Liver (tissue), 9 donors: ENCODE data around the gene CRISPLD2. TPM values are rescaled to one million over a fixed set of nuclear protein-coding genes. Genes with fewer than 3 reads are reported as not detected.

Source experiments
- DNase-seq: peaks from one replicate; pipeline ENCODE4 v3.0.0-alpha.2; 2017; ENCODE audit warnings: low spot score
- H3K27ac ChIP-seq, 2 donors: one replicate each; pipeline ENCODE4 v1.7.0; 2013; ENCODE audit warnings: inconsistent platforms in 2 of 2, low read length in 2 of 2, control low read depth in 1 of 2, low read depth in 1 of 2, mild to moderate bottlenecking in 1 of 2
- H3K27me3 ChIP-seq, 4 donors: one replicate each; pipeline versions ENCODE4 v1.6.1 to v1.7.0; 2013; ENCODE audit warnings: low read length in 3 of 4, inconsistent platforms in 1 of 4, mild to moderate bottlenecking in 1 of 4, moderate library complexity in 1 of 4; ENCODE audit not compliant: control insufficient read depth in 4 of 4, insufficient read depth in 4 of 4
- H3K36me3 ChIP-seq, 4 donors: one replicate each; pipeline versions ENCODE4 v1.6.1 to v1.7.0; 2013; ENCODE audit warnings: low read length in 3 of 4, mild to moderate bottlenecking in 3 of 4, low read depth in 1 of 4, moderate library complexity in 1 of 4; ENCODE audit not compliant: control insufficient read depth in 4 of 4, insufficient read depth in 3 of 4
- H3K4me1 ChIP-seq, 4 donors: one replicate each; pipeline versions ENCODE4 v1.6.1 to v1.7.0; 2013; ENCODE audit warnings: low read length in 3 of 4, mild to moderate bottlenecking in 3 of 4, moderate library complexity in 1 of 4; ENCODE audit not compliant: control insufficient read depth in 4 of 4, insufficient read depth in 4 of 4
- H3K4me3 ChIP-seq, 3 donors: one replicate each; pipeline versions ENCODE4 v1.6.1 to v1.7.0; 2013; ENCODE audit warnings: low read length in 3 of 3, control low read depth in 1 of 3, low read depth in 1 of 3, mild to moderate bottlenecking in 1 of 3
- H3K9ac ChIP-seq, 2 donors: one replicate each; pipeline ENCODE4 v1.7.0; 2013; ENCODE audit warnings: low read length in 2 of 2, mild to moderate bottlenecking in 2 of 2, moderate library complexity in 2 of 2, control low read depth in 1 of 2, low read depth in 1 of 2
- H3K9me3 ChIP-seq, 4 donors: one replicate each; pipeline versions ENCODE4 v1.6.1 to v1.7.0; 2013; ENCODE audit warnings: low read length in 3 of 4; ENCODE audit not compliant: control insufficient read depth in 4 of 4
- FOXA1 ChIP-seq: IDR thresholded peaks from 2 replicates; pipeline ENCODE4 v1.6.1; 2016; ENCODE audit warnings: antibody characterized with exemption
- FOXA2 ChIP-seq: IDR thresholded peaks from 2 replicates; pipeline ENCODE4 v1.6.1; 2016; ENCODE audit warnings: antibody characterized with exemption
- GABPA ChIP-seq, 2 donors: IDR thresholded peaks in 1 of 2; conservative IDR thresholded peaks in 1 of 2; 2 replicates each; pipeline ENCODE4 v1.6.1; 2016; ENCODE audit warnings: antibody characterized with exemption in 2 of 2, mild to moderate bottlenecking in 1 of 2, moderate library complexity in 1 of 2
- HNF4G ChIP-seq: IDR thresholded peaks from 2 replicates; pipeline ENCODE4 v1.6.1; 2016; ENCODE audit warnings: antibody characterized with exemption
- JUND ChIP-seq, 2 donors: IDR thresholded peaks; 2 replicates each; pipeline ENCODE4 v1.6.1; 2016; ENCODE audit warnings: antibody characterized with exemption in 2 of 2
- NR2F2 ChIP-seq: IDR thresholded peaks from 2 replicates; pipeline ENCODE4 v1.6.1; 2016; ENCODE audit warnings: antibody characterized with exemption
- RAD21 ChIP-seq, 2 donors: IDR thresholded peaks; 2 replicates each; pipeline ENCODE4 v1.6.1; 2016; ENCODE audit warnings: antibody characterized with exemption in 2 of 2, mild to moderate bottlenecking in 2 of 2
- RXRA ChIP-seq, 2 donors: IDR thresholded peaks; 2 replicates each; pipeline ENCODE4 v1.6.1; 2017 to 2018; ENCODE audit warnings: antibody characterized with exemption in 2 of 2, mild to moderate bottlenecking in 1 of 2
- SP1 ChIP-seq: IDR thresholded peaks from 2 replicates; pipeline ENCODE4 v1.6.1; 2018; ENCODE audit warnings: antibody characterized with exemption, mild to moderate bottlenecking
- YY1 ChIP-seq: IDR thresholded peaks from 2 replicates; pipeline ENCODE4 v1.6.1; 2016; ENCODE audit warnings: antibody characterized with exemption, mild to moderate bottlenecking
- WGBS: extraction: QIAGEN DNeasy Blood & Tissue Kit; methylation state at CpG from one replicate; pipeline ENCODE4 v1.1.7; 2013; 5-methylcytosine and 5-hydroxymethylcytosine counted together
- polyA plus RNA-seq, 2 donors: library from polyadenylated mRNA; stranded (reverse) in 1 of 2; unstranded in 1 of 2; fragments of 200-250 nt in 1 of 2; fragments of >200 nt in 1 of 2; fragmentation: Nextera tagmentation in 1 of 2; extraction: Ambion mirVana in 1 of 2; gene quantifications; one replicate each; pipeline versions ENCODE4 v1.2.1 to v1.2.3, GENCODE V29; 2013 to 2015
- total RNA-seq, 2 donors: library from RNA; depleted of rRNA; stranded (reverse); fragments of >200 nt; gene quantifications; one replicate each; pipeline ENCODE4 v1.2.3, GENCODE V29; 2014
- TF ChIP-seq, protein P1 (sequence below): IDR thresholded peaks from 2 replicates; pipeline ENCODE4 v1.6.1; 2016; ENCODE audit warnings: antibody characterized with exemption, mild to moderate bottlenecking
- TF ChIP-seq, protein P2 (sequence below): fragments of 150-350 bp; IDR thresholded peaks from 2 replicates; pipeline ENCODE4 v1.5.1; 2017; ENCODE audit warnings: improper control_type of control experiment, low read depth, low read length; ENCODE audit not compliant: missing input control
- TF ChIP-seq, protein P3 (sequence below): IDR thresholded peaks from 2 replicates; pipeline ENCODE4 v1.6.1; 2016; ENCODE audit warnings: antibody characterized with exemption
- TF ChIP-seq, protein P4 (sequence below): IDR thresholded peaks from 2 replicates; pipeline ENCODE4 v1.6.1; 2016; ENCODE audit warnings: antibody characterized with exemption
- donor health status: healthy.
- donor health status: healthy.
- donor health status: healthy.
- donor health status: healthy.
- donor health status: healthy.

Gene CRISPLD2
- total and polyA plus RNA-seq, 4 donors, result 2.6 to 14.8 (median 4.1) TPM

DNA sequence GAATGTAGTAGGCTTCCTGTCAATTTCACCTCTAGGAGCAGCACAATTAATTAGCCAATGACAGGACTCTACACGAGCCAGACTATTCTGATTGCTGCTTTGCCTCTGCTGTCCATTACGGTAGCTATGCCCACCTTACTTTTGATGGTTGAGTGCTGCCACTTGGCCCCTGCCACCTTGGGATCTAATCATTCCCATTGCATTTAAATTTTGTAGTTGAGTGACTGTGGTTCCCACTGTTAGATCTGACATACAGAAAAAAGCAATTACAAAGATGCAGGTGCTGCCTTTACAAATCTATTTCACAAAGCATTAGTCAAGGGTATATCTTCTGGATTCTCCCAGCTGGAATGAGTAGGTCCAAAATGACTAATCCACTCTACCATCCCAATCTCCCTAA is 39.9 kb downstream of the CRISPLD2 start:
- Histone ChIP-seq H3K4me3 (no peak overlapping the region), H3K36me3 (no peaks in the 10 kb centered on the region), H3K9me3 (peaks cover 0 to 7% (median 5%) of the 10 kb centered on the region in 4 donors), H3K27me3 (no peaks in the 10 kb centered on the region), H3K9ac (no peak overlapping the region), H3K27ac (no peak overlapping the region), H3K4me1 (peaks cover 0 to 7% (median 0%) of the 10 kb centered on the region in 4 donors)
- TF ChIP-seq NR2F2 (no peak), FOXA2 (no peak), HNF4G (no peak), SP1 (no peak), FOXA1 (no peak), GABPA (IDR thresholded peaks at IDR 0.05 in 1 of 2, conservative IDR thresholded peaks at IDR 0.05 in 1 of 2) (no peak), YY1 (no peak), RXRA (IDR thresholded peaks at IDR 0.05) (no peak)
- TF ChIP-seq, protein P1, sequence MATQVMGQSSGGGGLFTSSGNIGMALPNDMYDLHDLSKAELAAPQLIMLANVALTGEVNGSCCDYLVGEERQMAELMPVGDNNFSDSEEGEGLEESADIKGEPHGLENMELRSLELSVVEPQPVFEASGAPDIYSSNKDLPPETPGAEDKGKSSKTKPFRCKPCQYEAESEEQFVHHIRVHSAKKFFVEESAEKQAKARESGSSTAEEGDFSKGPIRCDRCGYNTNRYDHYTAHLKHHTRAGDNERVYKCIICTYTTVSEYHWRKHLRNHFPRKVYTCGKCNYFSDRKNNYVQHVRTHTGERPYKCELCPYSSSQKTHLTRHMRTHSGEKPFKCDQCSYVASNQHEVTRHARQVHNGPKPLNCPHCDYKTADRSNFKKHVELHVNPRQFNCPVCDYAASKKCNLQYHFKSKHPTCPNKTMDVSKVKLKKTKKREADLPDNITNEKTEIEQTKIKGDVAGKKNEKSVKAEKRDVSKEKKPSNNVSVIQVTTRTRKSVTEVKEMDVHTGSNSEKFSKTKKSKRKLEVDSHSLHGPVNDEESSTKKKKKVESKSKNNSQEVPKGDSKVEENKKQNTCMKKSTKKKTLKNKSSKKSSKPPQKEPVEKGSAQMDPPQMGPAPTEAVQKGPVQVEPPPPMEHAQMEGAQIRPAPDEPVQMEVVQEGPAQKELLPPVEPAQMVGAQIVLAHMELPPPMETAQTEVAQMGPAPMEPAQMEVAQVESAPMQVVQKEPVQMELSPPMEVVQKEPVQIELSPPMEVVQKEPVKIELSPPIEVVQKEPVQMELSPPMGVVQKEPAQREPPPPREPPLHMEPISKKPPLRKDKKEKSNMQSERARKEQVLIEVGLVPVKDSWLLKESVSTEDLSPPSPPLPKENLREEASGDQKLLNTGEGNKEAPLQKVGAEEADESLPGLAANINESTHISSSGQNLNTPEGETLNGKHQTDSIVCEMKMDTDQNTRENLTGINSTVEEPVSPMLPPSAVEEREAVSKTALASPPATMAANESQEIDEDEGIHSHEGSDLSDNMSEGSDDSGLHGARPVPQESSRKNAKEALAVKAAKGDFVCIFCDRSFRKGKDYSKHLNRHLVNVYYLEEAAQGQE, result no peak
- TF ChIP-seq, protein P2, sequence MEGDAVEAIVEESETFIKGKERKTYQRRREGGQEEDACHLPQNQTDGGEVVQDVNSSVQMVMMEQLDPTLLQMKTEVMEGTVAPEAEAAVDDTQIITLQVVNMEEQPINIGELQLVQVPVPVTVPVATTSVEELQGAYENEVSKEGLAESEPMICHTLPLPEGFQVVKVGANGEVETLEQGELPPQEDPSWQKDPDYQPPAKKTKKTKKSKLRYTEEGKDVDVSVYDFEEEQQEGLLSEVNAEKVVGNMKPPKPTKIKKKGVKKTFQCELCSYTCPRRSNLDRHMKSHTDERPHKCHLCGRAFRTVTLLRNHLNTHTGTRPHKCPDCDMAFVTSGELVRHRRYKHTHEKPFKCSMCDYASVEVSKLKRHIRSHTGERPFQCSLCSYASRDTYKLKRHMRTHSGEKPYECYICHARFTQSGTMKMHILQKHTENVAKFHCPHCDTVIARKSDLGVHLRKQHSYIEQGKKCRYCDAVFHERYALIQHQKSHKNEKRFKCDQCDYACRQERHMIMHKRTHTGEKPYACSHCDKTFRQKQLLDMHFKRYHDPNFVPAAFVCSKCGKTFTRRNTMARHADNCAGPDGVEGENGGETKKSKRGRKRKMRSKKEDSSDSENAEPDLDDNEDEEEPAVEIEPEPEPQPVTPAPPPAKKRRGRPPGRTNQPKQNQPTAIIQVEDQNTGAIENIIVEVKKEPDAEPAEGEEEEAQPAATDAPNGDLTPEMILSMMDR, result no peak
- TF ChIP-seq, protein P3, sequence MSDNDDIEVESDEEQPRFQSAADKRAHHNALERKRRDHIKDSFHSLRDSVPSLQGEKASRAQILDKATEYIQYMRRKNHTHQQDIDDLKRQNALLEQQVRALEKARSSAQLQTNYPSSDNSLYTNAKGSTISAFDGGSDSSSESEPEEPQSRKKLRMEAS, result no peak
- 93% methylated on average over 2 of the region's 2 CpGs for WGBS
- DNase-seq, result no peak

DNA sequence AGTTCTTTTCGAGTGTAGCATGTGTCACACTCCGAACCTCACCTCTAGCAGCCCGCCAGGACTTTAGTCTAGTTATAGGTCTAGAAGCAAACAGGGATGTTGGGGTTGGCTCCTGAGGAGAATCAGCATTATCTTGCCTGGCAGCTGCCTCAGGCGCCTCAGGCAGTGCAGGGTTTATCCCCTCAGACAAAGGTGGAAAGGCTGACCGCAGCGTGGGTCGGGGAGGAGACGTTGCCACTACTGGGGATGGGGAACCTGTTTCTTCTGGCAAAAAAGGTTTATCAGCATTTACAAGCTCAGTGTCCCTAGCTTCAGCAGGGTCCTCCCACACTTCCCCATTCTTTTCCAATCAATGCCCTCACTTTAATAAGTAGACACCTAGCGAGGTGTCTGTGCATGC is 40.6 kb downstream of the CRISPLD2 start:
- WGBS, result 95% methylated on average over 9 of the region's 9 CpGs
- Histone ChIP-seq H3K9me3 (peaks cover 0 to 7% (median 5%) of the 10 kb centered on the region in 4 donors), H3K4me1 (peaks cover 0 to 7% (median 0%) of the 10 kb centered on the region in 4 donors), H3K9ac (no peak overlapping the region), H3K36me3 (no peaks in the 10 kb centered on the region), H3K27me3 (no peaks in the 10 kb centered on the region), H3K27ac (no peak overlapping the region), H3K4me3 (no peak overlapping the region)
- TF ChIP-seq JUND (IDR thresholded peaks at IDR 0.05) (no peak), NR2F2 (no peak), FOXA1 (no peak), RAD21 (IDR thresholded peaks at IDR 0.05) (no peak)
- TF ChIP-seq, protein P2, result no peak
- TF ChIP-seq, protein P4, sequence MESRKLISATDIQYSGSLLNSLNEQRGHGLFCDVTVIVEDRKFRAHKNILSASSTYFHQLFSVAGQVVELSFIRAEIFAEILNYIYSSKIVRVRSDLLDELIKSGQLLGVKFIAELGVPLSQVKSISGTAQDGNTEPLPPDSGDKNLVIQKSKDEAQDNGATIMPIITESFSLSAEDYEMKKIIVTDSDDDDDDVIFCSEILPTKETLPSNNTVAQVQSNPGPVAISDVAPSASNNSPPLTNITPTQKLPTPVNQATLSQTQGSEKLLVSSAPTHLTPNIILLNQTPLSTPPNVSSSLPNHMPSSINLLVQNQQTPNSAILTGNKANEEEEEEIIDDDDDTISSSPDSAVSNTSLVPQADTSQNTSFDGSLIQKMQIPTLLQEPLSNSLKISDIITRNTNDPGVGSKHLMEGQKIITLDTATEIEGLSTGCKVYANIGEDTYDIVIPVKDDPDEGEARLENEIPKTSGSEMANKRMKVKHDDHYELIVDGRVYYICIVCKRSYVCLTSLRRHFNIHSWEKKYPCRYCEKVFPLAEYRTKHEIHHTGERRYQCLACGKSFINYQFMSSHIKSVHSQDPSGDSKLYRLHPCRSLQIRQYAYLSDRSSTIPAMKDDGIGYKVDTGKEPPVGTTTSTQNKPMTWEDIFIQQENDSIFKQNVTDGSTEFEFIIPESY, result no peak
- no peak for DNase-seq
